Measurements from ENCODE around the gene RPIA.

Gene RPIA

GRCh38 chr2:88711289-88711688 is 19.8 kb downstream of the RPIA start:
- Mint-ChIP-seq H3K4me1 (no peaks in the 10 kb centered on the region), H3K27ac (no peak overlapping the region), H3K36me3 (ENCODE audit: low read depth) (peaks cover 46% of the 10 kb centered on the region), H3K27me3 (ENCODE audit: low read depth) (no peaks in the 10 kb centered on the region), H3K9me3 (peaks cover 7% of the 10 kb centered on the region), H3K4me3 (no peak overlapping the region)
- TF ChIP-seq CTCF (IDR thresholded peaks at IDR 0.05; ENCODE audit: unreplicated experiment in 3 of 3) = no peak

DNA sequence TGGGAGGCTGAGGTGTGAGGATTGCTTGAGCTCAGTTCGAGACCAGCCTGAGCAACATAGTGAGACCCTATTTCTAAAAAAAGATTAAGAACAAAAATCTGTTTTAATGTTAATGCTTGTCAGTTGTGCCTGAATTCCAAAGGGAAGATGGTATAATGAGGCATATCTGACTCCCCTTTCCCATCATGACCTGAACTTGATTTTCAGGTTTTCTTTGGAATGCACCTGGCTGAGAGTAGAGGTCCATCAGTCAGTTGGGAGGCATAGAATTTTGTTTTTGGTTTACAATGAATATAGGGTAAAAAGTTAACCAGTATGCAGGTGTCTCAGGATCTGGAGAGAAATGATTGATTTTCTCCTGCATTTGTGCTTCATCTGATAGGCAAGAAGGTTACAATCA is 20.4 kb downstream of the RPIA start:
- no peaks in the 10 kb centered on the region for H3K4me1 Mint-ChIP-seq
- no peaks in the 10 kb centered on the region for H3K27me3 Mint-ChIP-seq (ENCODE audit: low read depth)
- H3K36me3 Mint-ChIP-seq (ENCODE audit: low read depth) = peaks cover 48% of the 10 kb centered on the region
- H3K27ac Mint-ChIP-seq = peak overlapping the region in 1 of 3 experiments; percentile 45
- H3K4me3 Mint-ChIP-seq = no peak overlapping the region
- no peak for TF ChIP-seq CTCF (IDR thresholded peaks at IDR 0.05; ENCODE audit: unreplicated experiment in 3 of 3)
- H3K9me3 Mint-ChIP-seq = peaks cover 9% of the 10 kb centered on the region

GRCh38 chr2:88713408-88713807 is 21.9 kb downstream of the RPIA start:
- Mint-ChIP-seq H3K27me3 (ENCODE audit: low read depth) (no peaks in the 10 kb centered on the region), H3K9me3 (peaks cover 19% of the 10 kb centered on the region), H3K4me1 (no peaks in the 10 kb centered on the region), H3K36me3 (ENCODE audit: low read depth) (peaks cover 49% of the 10 kb centered on the region), H3K4me3 (no peak overlapping the region), H3K27ac (no peak overlapping the region)
- no peak for TF ChIP-seq CTCF (IDR thresholded peaks at IDR 0.05; ENCODE audit: unreplicated experiment in 3 of 3)

GRCh38 chr2:88714667-88715066 is 23.2 kb downstream of the RPIA start:
- H3K4me3 Mint-ChIP-seq = no peak overlapping the region
- H3K9me3 Mint-ChIP-seq = peaks cover 19% of the 10 kb centered on the region
- no peak overlapping the region for H3K27ac Mint-ChIP-seq
- peaks cover 58% of the 10 kb centered on the region for H3K36me3 Mint-ChIP-seq (ENCODE audit: low read depth)
- no peaks in the 10 kb centered on the region for H3K4me1 Mint-ChIP-seq
- H3K27me3 Mint-ChIP-seq (ENCODE audit: low read depth) = no peaks in the 10 kb centered on the region
- no peak for TF ChIP-seq CTCF (IDR thresholded peaks at IDR 0.05; ENCODE audit: unreplicated experiment in 3 of 3)

GRCh38 chr2:88720399-88720798 is 28.9 kb downstream of the RPIA start:
- TF ChIP-seq CTCF (IDR thresholded peaks at IDR 0.05; ENCODE audit: unreplicated experiment in 3 of 3) = no peak
- H3K27ac Mint-ChIP-seq = no peak overlapping the region
- H3K9me3 Mint-ChIP-seq = peaks cover 21% of the 10 kb centered on the region
- H3K27me3 Mint-ChIP-seq (ENCODE audit: low read depth) = no peaks in the 10 kb centered on the region
- H3K4me1 Mint-ChIP-seq = no peaks in the 10 kb centered on the region
- peaks cover 67% of the 10 kb centered on the region for H3K36me3 Mint-ChIP-seq (ENCODE audit: low read depth)
- H3K4me3 Mint-ChIP-seq = no peak overlapping the region

DNA sequence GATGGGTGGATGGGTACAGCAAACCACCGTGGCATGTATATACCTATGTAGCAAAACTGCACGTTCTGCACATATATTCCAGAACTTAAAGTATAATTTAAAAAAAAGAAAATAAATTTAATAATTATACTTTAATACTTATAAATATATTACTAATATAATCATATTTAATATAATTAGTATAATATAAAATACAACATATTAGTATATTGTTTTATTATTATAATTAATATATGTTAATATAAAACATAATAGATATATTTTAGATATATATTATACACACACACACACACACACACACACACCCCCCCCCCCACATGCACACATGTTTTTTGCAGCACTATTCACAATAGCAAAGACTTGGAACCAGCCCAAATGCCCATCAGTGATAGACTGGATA is 29.8 kb downstream of the RPIA start:
- Mint-ChIP-seq H3K4me3 (no peak overlapping the region), H3K9me3 (peaks cover 24% of the 10 kb centered on the region), H3K4me1 (no peaks in the 10 kb centered on the region), H3K36me3 (ENCODE audit: low read depth) (peaks cover 63% of the 10 kb centered on the region), H3K27ac (no peak overlapping the region), H3K27me3 (ENCODE audit: low read depth) (no peaks in the 10 kb centered on the region)
- no peak for TF ChIP-seq CTCF (IDR thresholded peaks at IDR 0.05; ENCODE audit: unreplicated experiment in 3 of 3)
